WTC11 (cell line): ENCODE results near the gene IRF4. TPM values are rescaled to one million over a fixed set of nuclear protein-coding genes. Genes with fewer than 3 reads are reported as not detected.

Experiments used
- ATAC-seq: fragments of 200-7000 bp; cut with Tn5 transposase; 2 replicates; pipeline ENCODE4 v1.10.0; 2021; ENCODE audit warnings: mild to moderate bottlenecking, moderate library complexity
- Bru-seq: library from RNA; stranded (reverse); fragments of 400-500 nt; gene quantifications from one replicate; lab custom pipeline; 2021; lab: Mats Ljungman, UMichigan
- CTCF ChIA-PET: fragments of 300-600 bp; sonication (Branson Sonifier 250); formaldehyde crosslinking; loops from one replicate; lab custom pipeline; 2021; ENCODE audit warnings: antibody characterized with exemption; lab: Charles Lee
- POLR2A ChIA-PET: fragments of 350-600 bp; sonication (Branson Sonifier 250); formaldehyde crosslinking; loops from one replicate; lab custom pipeline; 2021; ENCODE audit warnings: antibody characterized with exemption; lab: Charles Lee
- DNase-seq: peaks from one replicate; pipeline ENCODE4 v3.0.0; 2021; ENCODE audit warnings: low spot score
- H3K27ac Mint-ChIP-seq: 2 replicates; pipeline ENCODE4 v1.8.0; 2021; ENCODE audit warnings: mixed read lengths
- H3K27me3 Mint-ChIP-seq: 2 replicates; pipeline ENCODE4 v1.8.0; 2021; ENCODE audit warnings: low read depth, mild to moderate bottlenecking, moderate library complexity, mixed read lengths
- H3K36me3 Mint-ChIP-seq: 2 replicates; pipeline ENCODE4 v1.8.0; 2021; ENCODE audit warnings: mixed read lengths
- H3K4me1 Mint-ChIP-seq: 2 replicates; pipeline ENCODE4 v1.8.0; 2022; ENCODE audit warnings: mixed read lengths
- H3K4me3 Mint-ChIP-seq: 2 replicates; pipeline ENCODE4 v1.8.0; 2021; ENCODE audit warnings: mild to moderate bottlenecking, moderate library complexity, mixed read lengths
- H3K9me3 Mint-ChIP-seq: 2 replicates; pipeline ENCODE4 v1.8.0; 2021; ENCODE audit warnings: mixed read lengths
- ARID4B ChIP-seq: sonication (generic); formaldehyde crosslinking; IDR thresholded peaks from 2 replicates; pipeline ENCODE4 v1.8.0; 2023; ENCODE audit warnings: missing genetic modification reagents, mild to moderate bottlenecking, borderline replicate concordance
- CREB1 ChIP-seq: sonication (generic); formaldehyde crosslinking; IDR thresholded peaks from 2 replicates; pipeline ENCODE4 v1.8.0; 2023; ENCODE audit warnings: mild to moderate bottlenecking, missing genetic modification reagents
- ELF4 ChIP-seq: sonication (generic); formaldehyde crosslinking; IDR thresholded peaks from 2 replicates; pipeline ENCODE4 v1.8.1; 2022; ENCODE audit warnings: low read depth, mild to moderate bottlenecking, moderate library complexity, missing genetic modification reagents
- FOXK1 ChIP-seq: sonication (generic); formaldehyde crosslinking; IDR thresholded peaks from 2 replicates; pipeline ENCODE4 v1.8.0; 2022; ENCODE audit warnings: mild to moderate bottlenecking, moderate library complexity, missing genetic modification reagents
- GABPB1 ChIP-seq: sonication (generic); formaldehyde crosslinking; IDR thresholded peaks from 2 replicates; pipeline ENCODE4 v1.8.1; 2023; ENCODE audit warnings: mild to moderate bottlenecking, missing genetic modification reagents
- HMGXB4 ChIP-seq: sonication (generic); formaldehyde crosslinking; IDR thresholded peaks from 2 replicates; pipeline ENCODE4 v1.8.1; 2023; ENCODE audit warnings: mild to moderate bottlenecking, moderate library complexity, missing genetic modification reagents
- OVOL2 ChIP-seq: fragments of 250-450 bp; sonication (Bioruptor Pico); IDR thresholded peaks from 2 replicates; pipeline ENCODE4 v1.9.0; 2021; ENCODE audit warnings: mild to moderate bottlenecking, borderline replicate concordance
- PREB ChIP-seq: sonication (generic); formaldehyde crosslinking; IDR thresholded peaks from 2 replicates; pipeline ENCODE4 v1.8.1; 2022; ENCODE audit warnings: mild to moderate bottlenecking, missing genetic modification reagents, moderate library complexity, borderline replicate concordance
- SP1 ChIP-seq: sonication (generic); formaldehyde crosslinking; conservative IDR thresholded peaks from 2 replicates; pipeline ENCODE4 v1.8.1; 2022; ENCODE audit warnings: missing genetic modification reagents
- TCF7 ChIP-seq: sonication (generic); formaldehyde crosslinking; IDR thresholded peaks from 2 replicates; pipeline ENCODE4 v1.8.0; 2022; ENCODE audit warnings: mild to moderate bottlenecking, low read depth, missing genetic modification reagents, moderate library complexity
- TEAD4 ChIP-seq: sonication (generic); formaldehyde crosslinking; IDR thresholded peaks from 2 replicates; pipeline ENCODE4 v1.8.0; 2022; ENCODE audit warnings: mild to moderate bottlenecking, missing genetic modification reagents
- TP53 ChIP-seq: sonication (generic); formaldehyde crosslinking; IDR thresholded peaks from 2 replicates; pipeline ENCODE4 v1.8.1; 2023; ENCODE audit warnings: mild to moderate bottlenecking, missing genetic modification reagents
- ZBTB43 ChIP-seq: sonication (generic); formaldehyde crosslinking; IDR thresholded peaks from 2 replicates; pipeline ENCODE4 v1.8.1; 2023; ENCODE audit warnings: mild to moderate bottlenecking, missing genetic modification reagents
- ZNF219 ChIP-seq: sonication (generic); formaldehyde crosslinking; IDR thresholded peaks from 2 replicates; pipeline ENCODE4 v1.8.0; 2023; ENCODE audit warnings: missing genetic modification reagents, mild to moderate bottlenecking, borderline replicate concordance
- ZNF232 ChIP-seq: sonication (generic); formaldehyde crosslinking; IDR thresholded peaks from 2 replicates; pipeline ENCODE4 v1.8.0; 2022; ENCODE audit warnings: mild to moderate bottlenecking, missing genetic modification reagents
- ZNF263 ChIP-seq: sonication (generic); formaldehyde crosslinking; IDR thresholded peaks from 2 replicates; pipeline ENCODE4 v1.8.1; 2022; ENCODE audit warnings: low read depth, mild to moderate bottlenecking, moderate library complexity, missing genetic modification reagents
- ZNF532 ChIP-seq: fragments of 250-450 bp; sonication (Bioruptor Pico); IDR thresholded peaks from 2 replicates; pipeline ENCODE4 v1.9.0; 2021; ENCODE audit warnings: mild to moderate bottlenecking, borderline replicate concordance
- long read RNA-seq, 3 experiments: library from RNA in 1 of 3; library from capped mRNA in 1 of 3; library from polyadenylated mRNA in 1 of 3; unstranded in 2 of 3; stranded (forward) in 1 of 3; transcript quantifications; one replicate each; pipeline ENCODE4 v2.0.0, GENCODE V29; 2021
- total RNA-seq: library from RNA; stranded (reverse); gene quantifications from 3 replicates; pipeline ENCODE4 v1.2.3, GENCODE V29; 2021

The IRF4 gene
- total RNA-seq (1.6 to 2.2 TPM (median 2.2 TPM) in 3 replicates), Bru-seq, nascent RNA (percentile 30 among the genes with signal in this experiment)
- long read RNA-seq, experiment 1, partial matches to known transcripts = 0 of 2 reads
- long read RNA-seq, experiment 1, other reads (novel, unspliced or antisense) = 2 of 2 reads
- long read RNA-seq, experiment 2, partial matches to known transcripts = 0 of 1 reads
- long read RNA-seq, experiment 2, other reads (novel, unspliced or antisense) = 1 of 1 reads
- long read RNA-seq, experiment 3 = 0 reads

- no peaks in the 10 kb centered on the region for H3K9me3 Mint-ChIP-seq
- H3K27ac Mint-ChIP-seq = no peak within 1 kb of the TSS
- POLR2A ChIA-PET = interaction anchor here (0.6 to 1.1 kb wide), 3 partner anchors 20 to 166 kb away, joined by 3 read pairs; no protein-coding TSS in a partner anchor
- peaks cover 9% of the 10 kb centered on the region for H3K4me1 Mint-ChIP-seq
- ATAC-seq (peak; percentile 60), DNase-seq (peak; percentile 55)
- H3K4me3 Mint-ChIP-seq = peak within 1 kb of the TSS; percentile 77
- CTCF ChIA-PET = interaction anchor here (0.6 to 2.5 kb wide), 9 partner anchors 9 to 1044 kb away, joined by 3 to 18 read pairs (median 4); no protein-coding TSS in a partner anchor
- H3K27me3 Mint-ChIP-seq = peaks cover 90% of the 10 kb centered on the region
- H3K36me3 Mint-ChIP-seq = peaks cover 4% of the 10 kb centered on the region; the same call in 1 of the 2 replicates
- TF ChIP-seq ZNF263 (CRISPR knock-in tag) (peak; percentile 34; the same call in 1 of the 2 replicates), PREB (no peak), HMGXB4 (CRISPR knock-in tag) (peak; percentile 18; the same call in 1 of the 2 replicates), SP1 (CRISPR knock-in tag) (0 out of 2 replicates have a peak, but pooled peaks have one; percentile 14)
These were observed at the start of gene IRF4 for GRCh38 chr6:391559-392440. Gene IRF4, plus strand, starts transcription at chr6:391752. Its CDS starts 1,401 bp downstream, at chr6:393153.

- no peak for ATAC-seq
- no peak overlapping the region for H3K4me3 Mint-ChIP-seq
- ChIA-PET POLR2A (no interaction called here), CTCF (no interaction called here)
- H3K4me1 Mint-ChIP-seq = no peaks in the 10 kb centered on the region
- no peak for DNase-seq
- no peak overlapping the region for H3K27ac Mint-ChIP-seq
- H3K36me3 Mint-ChIP-seq = peaks cover 73% of the 10 kb centered on the region
- peaks cover 61% of the 10 kb centered on the region for H3K9me3 Mint-ChIP-seq
- peaks cover 7% of the 10 kb centered on the region; the same call in 1 of the 2 replicates for H3K27me3 Mint-ChIP-seq
- TF ChIP-seq TEAD4 (CRISPR knock-in tag) = no peak
- no peak for TF ChIP-seq ZNF219 (CRISPR knock-in tag)
- no peak for TF ChIP-seq FOXK1 (CRISPR knock-in tag)
- no peak for TF ChIP-seq OVOL2
- no peak for TF ChIP-seq ARID4B (CRISPR knock-in tag)
- TF ChIP-seq GABPB1 (CRISPR knock-in tag) = no peak
- TF ChIP-seq CREB1 (CRISPR knock-in tag) = no peak
- TF ChIP-seq TP53 = no peak
- no peak for TF ChIP-seq ZBTB43 (CRISPR knock-in tag)
- no peak for TF ChIP-seq ZNF532 (CRISPR knock-in tag)
- TF ChIP-seq TCF7 (CRISPR knock-in tag) = no peak
- TF ChIP-seq ZNF232 (CRISPR knock-in tag) = no peak
- TF ChIP-seq ELF4 = no peak
These were observed 49.4 kb upstream of the IRF4 start for GRCh38 chr6:341914-342831.
